Subcutaneous abdominal adipose tissue (tissue), 5 donors: Measurements from ENCODE around the gene BRMS1L.

Experiments
- H3K27ac ChIP-seq: one replicate; pipeline ENCODE4 v1.7.0; 2013; ENCODE audit warnings: low read depth, mild to moderate bottlenecking, inconsistent platforms, low read length, moderate library complexity
- H3K27me3 ChIP-seq, 5 donors: one replicate each; pipeline ENCODE4 v1.7.0; 2013; ENCODE audit warnings: low read length in 5 of 5, inconsistent platforms in 1 of 5; ENCODE audit not compliant: control insufficient read depth in 5 of 5, insufficient read depth in 4 of 5
- H3K36me3 ChIP-seq, 5 donors: one replicate each; pipeline ENCODE4 v1.7.0; 2013; ENCODE audit warnings: low read length in 5 of 5; ENCODE audit not compliant: control insufficient read depth in 5 of 5, insufficient read depth in 5 of 5
- H3K4me1 ChIP-seq, 5 donors: one replicate each; pipeline ENCODE4 v1.7.0; 2013; ENCODE audit warnings: low read length in 5 of 5, mild to moderate bottlenecking in 3 of 5, moderate library complexity in 1 of 5; ENCODE audit not compliant: control insufficient read depth in 5 of 5, insufficient read depth in 5 of 5
- H3K4me3 ChIP-seq, 5 donors: one replicate each; pipeline ENCODE4 v1.7.0; 2013; ENCODE audit warnings: low read length in 5 of 5, low read depth in 1 of 5
- H3K9ac ChIP-seq, 5 donors: one replicate each; pipeline ENCODE4 v1.7.0; 2013; ENCODE audit warnings: low read length in 5 of 5, mild to moderate bottlenecking in 4 of 5, moderate library complexity in 3 of 5
- H3K9me3 ChIP-seq, 5 donors: one replicate each; pipeline ENCODE4 v1.7.0; 2013; ENCODE audit warnings: low read length in 5 of 5; ENCODE audit not compliant: control insufficient read depth in 5 of 5
- donor health status: healthy.
- donor health status: healthy.
- donor health status: healthy.
- donor health status: healthy.
- donor health status: healthy.

BRMS1L gene

DNA sequence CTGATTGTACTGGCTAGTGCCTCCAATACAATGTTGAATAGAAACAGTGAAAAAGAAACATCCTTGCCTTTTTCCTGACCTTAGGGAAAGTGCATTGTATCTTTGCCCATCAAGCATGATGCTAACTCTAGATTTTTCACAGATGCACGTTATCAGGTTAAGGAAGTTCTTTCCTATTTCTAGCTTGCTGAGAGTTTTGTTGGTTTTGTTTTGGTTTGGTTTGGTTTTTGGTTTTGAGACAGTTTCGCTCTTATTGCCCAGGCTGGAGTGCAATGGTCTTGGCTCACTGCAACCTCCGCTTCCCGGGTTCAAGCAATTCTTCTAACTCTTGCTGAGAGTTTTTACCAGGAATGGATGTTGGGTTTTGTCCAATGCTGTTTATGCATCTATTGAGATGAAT is 89.0 kb downstream of the BRMS1L start:
- Histone ChIP-seq H3K9me3 (no peaks in the 10 kb centered on the region), H3K36me3 (no peaks in the 10 kb centered on the region), H3K9ac (no peak overlapping the region), H3K27me3 (no peaks in the 10 kb centered on the region), H3K27ac (no peak overlapping the region), H3K4me1 (no peaks in the 10 kb centered on the region), H3K4me3 (no peak overlapping the region)

DNA sequence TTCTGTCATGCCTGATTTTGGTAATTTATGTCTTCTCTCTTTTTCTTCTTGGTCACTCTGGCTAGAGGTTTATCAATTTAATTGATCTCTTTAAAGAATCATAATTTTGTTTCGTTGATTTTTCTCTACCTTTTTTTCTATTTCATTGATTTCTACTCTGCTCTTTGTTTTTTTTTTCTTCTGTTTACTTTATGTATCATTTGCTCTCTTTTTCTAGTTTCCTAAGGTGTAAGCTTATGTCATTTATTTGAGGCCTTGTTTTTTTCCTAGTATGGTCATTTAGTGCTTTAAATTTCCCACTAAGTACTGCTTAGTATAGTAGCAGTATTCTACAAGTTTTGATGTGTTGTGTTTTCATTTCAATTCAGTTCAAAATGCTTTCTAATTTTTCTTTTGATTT is 89.6 kb downstream of the BRMS1L start:
- Histone ChIP-seq H3K36me3 (no peaks in the 10 kb centered on the region), H3K4me1 (no peaks in the 10 kb centered on the region), H3K9ac (no peak overlapping the region), H3K27ac (no peak overlapping the region), H3K9me3 (no peaks in the 10 kb centered on the region), H3K4me3 (no peak overlapping the region), H3K27me3 (no peaks in the 10 kb centered on the region)
